Superior temporal gyrus (tissue), 1 donor: ENCODE results near the gene CSNK1G1.
"Not testable (repeated sequence)": the region's sequence is repeated elsewhere in the genome, so short reads cannot be mapped to it uniquely, and the experiment has no call there.

ENCODE experiments used
- DNase-seq: peaks from one replicate; pipeline ENCODE4 v3.0.0-alpha.2; 2016; ENCODE audit errors: extremely low spot score

The CSNK1G1 gene

GRCh38 chr15:64133623-64134344 is 222.2 kb downstream of the CSNK1G1 start:
- DNase-seq, result no peak

- no peak for DNase-seq
Measured at GRCh38 chr15:64132217-64132616, 223.8 kb downstream of the CSNK1G1 start.

- DNase-seq, result no peak
Measured at GRCh38 chr15:64131547-64131946, 224.4 kb downstream of the CSNK1G1 start.

- DNase-seq, result no peak
Measured at GRCh38 chr15:64130159-64130558, 225.8 kb downstream of the CSNK1G1 start.

GRCh38 chr15:64127521-64128270 is 228.3 kb downstream of the CSNK1G1 start:
- DNase-seq, result no peak

- no peak for DNase-seq
Measured at GRCh38 chr15:64125978-64126377, 230.0 kb downstream of the CSNK1G1 start.

- peak; percentile 98 for DNase-seq
Measured at GRCh38 chr15:64122936-64123351, 233.0 kb downstream of the CSNK1G1 start.

- DNase-seq, result no peak
Measured at GRCh38 chr15:64122444-64122843, 233.5 kb downstream of the CSNK1G1 start.

- no peak for DNase-seq
Measured at GRCh38 chr15:64121614-64122013, 234.4 kb downstream of the CSNK1G1 start.

- DNase-seq, result not testable (repeated sequence)
Measured at GRCh38 chr15:64120322-64120721, 235.7 kb downstream of the CSNK1G1 start.

- no peak for DNase-seq
Measured at GRCh38 chr15:64117759-64118487, 238.1 kb downstream of the CSNK1G1 start.
